GM12878 (cell line): ENCODE data around the gene SPATA3. TPM values are rescaled to one million over a fixed set of nuclear protein-coding genes. Genes with fewer than 3 reads are reported as not detected.

Source experiments
- ATAC-seq: fragments of 200-7000 bp; cut with Tn5 transposase; 3 replicates; pipeline ENCODE4 v1.9.1; 2020; ENCODE audit warnings: mild to moderate bottlenecking, moderate library complexity
- BruUV-seq: library from RNA; stranded (reverse); fragments of 400-500 nt; replicated peaks from 2 replicates; lab custom pipeline; 2021; lab: Mats Ljungman, UMichigan
- CTCF ChIA-PET: fragments of 300-600 bp; sonication (Branson Sonifier 250); formaldehyde crosslinking; extraction: SDS; loops from one replicate; lab custom pipeline; 2021; ENCODE audit warnings: inconsistent platforms; lab: Yijun Ruan, JAX
- POLR2A ChIA-PET: fragments of 350-600 bp; formaldehyde crosslinking; extraction: SDS; loops from one replicate; lab custom pipeline; 2021; ENCODE audit warnings: inconsistent platforms; lab: Charles Lee
- RAD21 ChIA-PET: fragments of 300-600 bp; sonication (Branson Sonifier 250); formaldehyde crosslinking; loops from one replicate; lab custom pipeline; 2023; ENCODE audit warnings: antibody characterized with exemption; ENCODE audit not compliant: unreplicated experiment; lab: Charles Lee
- SMC1A ChIA-PET: fragments of 300-600 bp; sonication (Branson Sonifier 250); formaldehyde crosslinking; loops from one replicate; lab custom pipeline; 2023; ENCODE audit not compliant: unreplicated experiment, uncharacterized antibody; lab: Charles Lee
- DNase-seq: peaks from one replicate; pipeline ENCODE4 v3.0.0-alpha.2; 2011; ENCODE audit warnings: low read depth, low spot score
- FAIRE-seq: peaks from 3 replicates; lab custom pipeline; 2011; peaks lifted over from hg19 to GRCh38; lab: Jason Lieb, UNC
- H2AFZ ChIP-seq: 2 replicates; pipeline ENCODE4 v1.6.0; 2011; ENCODE audit warnings: low read depth, low read length, control low read depth; ENCODE audit not compliant: control insufficient read depth
- H3K27ac ChIP-seq: 2 replicates; pipeline ENCODE4 v1.5.1; 2011; ENCODE audit warnings: control low read depth; ENCODE audit not compliant: control insufficient read depth, insufficient read depth
- H3K27me3 ChIP-seq, 2 experiments: replicated peaks in 1 of 2; 2 replicates each; pipeline versions ENCODE4 v1.6.0 to v1.6.1; 2011; ENCODE audit warnings: low read length in 1 of 2; ENCODE audit not compliant: control insufficient read depth in 2 of 2, insufficient read depth in 2 of 2
- H3K36me3 ChIP-seq, 2 experiments: 2 replicates each; pipeline ENCODE4 v1.5.1; 2011; ENCODE audit warnings: low read length in 1 of 2; ENCODE audit not compliant: control insufficient read depth in 2 of 2, insufficient read depth in 2 of 2
- H3K4me1 ChIP-seq: 2 replicates; pipeline ENCODE4 v1.6.1; 2011; ENCODE audit warnings: mild to moderate bottlenecking, low read length, moderate library complexity, mixed read lengths; ENCODE audit not compliant: control insufficient read depth, insufficient read depth
- H3K4me2 ChIP-seq: 2 replicates; pipeline ENCODE4 v1.6.0; 2011; ENCODE audit warnings: control low read depth; ENCODE audit not compliant: control insufficient read depth, insufficient read depth
- H3K4me3 ChIP-seq: fragments of 200-600 bp; sonication (generic); 2 replicates; pipeline ENCODE4 v1.5.1; 2016
- H3K79me2 ChIP-seq: 2 replicates; pipeline ENCODE4 v1.6.0; 2011; ENCODE audit warnings: low read length; ENCODE audit not compliant: control insufficient read depth, insufficient read depth
- H3K9ac ChIP-seq: 2 replicates; pipeline ENCODE4 v1.8.0; 2011; ENCODE audit warnings: low read length, control low read depth, mixed read lengths; ENCODE audit not compliant: control insufficient read depth, insufficient read depth
- H3K9me3 ChIP-seq: replicated peaks from 3 replicates; pipeline ENCODE4 v1.5.1; 2011; ENCODE audit warnings: mild to moderate bottlenecking, low read length; ENCODE audit not compliant: control insufficient read depth, insufficient read depth
- H4K20me1 ChIP-seq: 2 replicates; pipeline ENCODE4 v1.6.0; 2011; ENCODE audit not compliant: control insufficient read depth, insufficient read depth
- CHD1 ChIP-seq: IDR thresholded peaks from 2 replicates; pipeline ENCODE4 v1.6.1; 2012; ENCODE audit warnings: low read depth, low read length, improper control_type of control experiment
- KDM1A ChIP-seq: fragments of 200-600 bp; sonication (generic); IDR thresholded peaks from 2 replicates; pipeline ENCODE4 v1.6.1; 2016; ENCODE audit warnings: borderline replicate concordance
- MLLT1 ChIP-seq: fragments of 450-650 bp; IDR thresholded peaks from 2 replicates; pipeline ENCODE4 v1.6.1; 2016; ENCODE audit warnings: mild to moderate bottlenecking
- MTA3 ChIP-seq: IDR thresholded peaks from 2 replicates; pipeline ENCODE4 v1.6.1; 2012; ENCODE audit warnings: low read length, inconsistent platforms, borderline replicate concordance
- POLR2AphosphoS5 ChIP-seq: IDR thresholded peaks from 2 replicates; pipeline ENCODE4 v1.6.1; 2011; ENCODE audit warnings: mild to moderate bottlenecking, low read length, inconsistent platforms
- ZNF592 ChIP-seq: fragments of 450-650 bp; IDR thresholded peaks from 2 replicates; pipeline ENCODE4 v1.6.1; 2017; ENCODE audit warnings: mild to moderate bottlenecking, moderate library complexity
- ZZZ3 ChIP-seq: IDR thresholded peaks from 2 replicates; pipeline ENCODE4 v1.6.1; 2011; ENCODE audit warnings: low read depth; ENCODE audit not compliant: control insufficient read depth, insufficient read length
- WGBS: methylation state at CpG from one replicate; pipeline ENCODE4 v1.1.6; 2016; ENCODE audit warnings: low lambda C conversion rate; ENCODE audit not compliant: insufficient replicate concordance, insufficient coverage; ENCODE audit errors: missing lambda C conversion rate; 5-methylcytosine and 5-hydroxymethylcytosine counted together
- in situ Hi-C: fragments of 300-500 bp; cut with MboI; formaldehyde crosslinking; loops from 9 replicates; pipeline ENCODE4 v1.14.3; 2018; ENCODE audit warnings: mixed read lengths
- intact Hi-C: fragments of 100-400 bp; cut with micrococcal nuclease; formaldehyde crosslinking; loops from one replicate; pipeline ENCODE4 v1.14.2; 2022; ENCODE audit not compliant: unreplicated experiment
- polyA plus RNA-seq, 11 experiments: library from polyadenylated mRNA; depleted of rRNA in 4 of 11; unstranded in 6 of 11; stranded (reverse) in 5 of 11; fragments of >200 nt; fragmentation: Nextera tagmentation in 4 of 11; fragmentation: Illumina TruSeq in 1 of 11; extraction: Ambion mirVana in 4 of 11; extraction: Trizol in 1 of 11; gene quantifications; 1 replicate in 1 of 11; 2 replicates in 10 of 11; pipeline versions ENCODE4 v1.2.1 to v1.2.3, GENCODE V29; 2011 to 2016; ENCODE audit warnings: inconsistent platforms in 2 of 11, missing spikeins in 2 of 11, low read depth in 1 of 11
- total RNA-seq, 4 experiments: library from RNA; depleted of rRNA in 3 of 4; stranded (reverse); fragments of >200 nt in 3 of 4; fragmentation: Illumina TruSeq in 1 of 4; extraction: Trizol in 1 of 4; gene quantifications; 2 replicates each; pipeline versions ENCODE4 v1.2.1 to v1.2.3, GENCODE V29; 2013 to 2021

Gene SPATA3
- total and polyA plus RNA-seq, 10 of the 15 experiments (the other 5 are each of a cell fraction or from before 2014, with no cell fraction given) = not detected

GRCh38 chr2:231011526-231011925 is 15.6 kb downstream of the SPATA3 start:
- intact Hi-C loops = no loop called here
- peaks cover 0 to 4% of the 10 kb centered on the region in 2 experiments; a peak in 2 of 4 replicates for H3K27me3 ChIP-seq
- CTCF ChIA-PET = interaction anchor here (0.6 kb wide), 1 partner anchor 214 kb away, joined by 3 read pairs; no protein-coding TSS in a partner anchor
- no peaks in the 10 kb centered on the region for H3K79me2 ChIP-seq
- H4K20me1 ChIP-seq = no peaks in the 10 kb centered on the region
- RAD21 ChIA-PET = no interaction called here
- SMC1A ChIA-PET = no interaction called here
- H3K4me1 ChIP-seq = no peaks in the 10 kb centered on the region
- H3K27ac ChIP-seq = no peak overlapping the region
- 50% methylated on average over 2 of the region's 2 CpGs for WGBS
- FAIRE-seq (no peak), ATAC-seq (no peak), DNase-seq (no peak)
- TF ChIP-seq MLLT1 (no peak), ZNF592 (no peak), CHD1 (no peak), POLR2AphosphoS5 (no peak), MTA3 (no peak), KDM1A (no peak), ZZZ3 (no peak)
- BruUV-seq = no TSS peak
- no peak overlapping the region for H3K9ac ChIP-seq
- H3K4me2 ChIP-seq = no peak overlapping the region
- no peaks in the 10 kb centered on the region for H3K36me3 ChIP-seq
- POLR2A ChIA-PET = no interaction called here
- in situ Hi-C loops = no loop called here
- no peak overlapping the region for H2AFZ ChIP-seq
- no peaks in the 10 kb centered on the region for H3K9me3 ChIP-seq
- H3K4me3 ChIP-seq = no peak overlapping the region
